Measurements from ENCODE around the gene TRIM3.

GRCh38 chr11:6401464-6401863 is 72.3 kb downstream of the TRIM3 start:
- TF ChIP-seq CTCF (IDR thresholded peaks at IDR 0.05) (no peak), POLR2AphosphoS5 (IDR thresholded peaks at IDR 0.05) (no peak)

Data from breast epithelium (tissue), 3 donors.